ENCODE data around the gene TCF7L2.

GRCh38 chr10:112962343-112962742 lies 12.3 kb downstream of the TCF7L2 start:
- TF ChIP-seq POLR2AphosphoS5 (IDR thresholded peaks at IDR 0.05; ENCODE audit: low read depth, low read length) = no peak
- no peak for TF ChIP-seq POLR2A (IDR thresholded peaks at IDR 0.05; ENCODE audit: low read depth, low read length)

All from GM12892 (cell line).